ENCODE results near the gene PEX7. TPM values are rescaled to one million over a fixed set of nuclear protein-coding genes. Genes with fewer than 3 reads are reported as not detected.
A peak's percentile ranks its signal among the peaks of the same experiment; 100 is the strongest.

Gene PEX7
- total RNA-seq, 1 experiment from 2014 or later: 8.1 TPM

DNA sequence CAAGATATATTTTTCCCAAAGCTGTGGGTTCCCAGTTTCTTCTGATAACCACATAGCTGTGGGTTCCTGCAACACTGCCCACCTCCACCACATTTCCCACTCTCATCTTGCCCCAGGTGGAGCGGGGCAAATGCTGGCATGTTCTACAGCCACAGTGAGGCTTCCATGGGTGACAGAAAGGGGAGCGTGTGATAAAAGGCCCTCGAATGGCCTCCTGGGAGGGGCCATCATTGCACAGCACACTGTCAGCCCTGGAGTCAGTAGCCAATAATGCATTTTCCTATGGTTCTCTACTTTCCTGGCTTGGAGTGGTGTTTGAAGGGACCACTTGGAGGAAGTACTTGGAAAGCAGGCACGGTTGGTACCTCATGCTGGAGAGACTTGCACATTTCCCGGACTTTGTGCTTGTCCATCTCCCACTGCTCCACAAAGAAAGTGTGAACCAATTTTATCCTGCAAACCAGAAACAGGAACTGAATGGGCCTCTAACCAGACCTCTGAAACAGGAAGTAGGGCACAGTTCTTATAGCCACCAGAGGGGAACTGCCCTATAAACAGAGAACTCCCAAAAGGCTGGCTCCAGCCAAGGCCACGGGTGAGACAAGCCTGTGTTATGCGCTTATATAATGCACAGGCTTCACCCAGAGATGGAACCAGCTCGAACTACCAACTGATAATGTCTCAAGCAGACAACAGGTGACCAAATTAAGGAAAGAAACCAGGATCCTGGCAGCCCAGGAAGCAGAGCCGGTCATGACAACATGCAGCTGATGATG is 38.7 kb upstream of the PEX7 start:
- CTCF ChIA-PET: interaction anchor here (2.0 kb wide), 1 partner anchor 9 kb away, joined by 6 read pairs; the partner anchor contains the start of gene MAP3K5

DNA sequence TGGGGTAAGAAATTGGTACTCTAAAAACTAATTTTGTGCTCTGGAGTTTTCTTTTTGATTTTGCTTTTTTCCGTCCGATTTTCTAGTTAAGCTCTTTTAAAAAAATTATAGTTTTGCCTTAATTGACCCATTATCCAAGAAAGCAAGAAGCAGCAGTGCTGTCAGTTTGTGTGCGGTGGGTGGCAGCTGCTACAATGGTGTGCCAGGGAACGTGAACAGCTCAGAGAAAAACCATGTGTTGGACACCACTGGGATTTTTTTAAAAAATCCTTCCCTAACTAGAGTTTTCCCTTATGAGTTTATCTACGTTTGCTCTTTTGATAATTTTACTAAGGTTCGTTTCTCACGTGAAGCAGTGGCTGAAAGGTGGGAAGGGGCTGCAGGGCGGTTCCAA is 38.1 kb upstream of the PEX7 start:
- peaks cover 31% of the 10 kb centered on the region for H3K79me2 ChIP-seq (ENCODE audit: insufficient read depth, low read length)
- no peaks in the 10 kb centered on the region for H3K27me3 ChIP-seq (ENCODE audit: insufficient read depth, low read length)
- no peak overlapping the region for H3K4me2 ChIP-seq (ENCODE audit: low read length)
- no TSS peak for BruUV-seq (replicated peaks)
- intact Hi-C loops (cut with micrococcal nuclease): no loop called here
- ATAC-seq (no peak), DNase-seq (ENCODE audit: low read depth, low spot score) (no peak)
- H3K9me2 ChIP-seq (ENCODE audit: insufficient read depth): no peaks in the 10 kb centered on the region
- ChIA-PET CTCF (interaction anchor here (2.0 kb wide), 1 partner anchor 8 kb away, joined by 6 read pairs; the partner anchor contains the start of gene MAP3K5), RAD21 (ENCODE audit: low non-redundant PET in 1 of 2, low total read pairs in 2 of 2, uncharacterized antibody in 2 of 2, unreplicated experiment in 2 of 2) (no interaction called here), POLR2A (no interaction called here)
- no peaks in the 10 kb centered on the region for H3K36me3 ChIP-seq (ENCODE audit: control insufficient read depth in 1 of 2, insufficient read depth in 2 of 2, low read length in 2 of 2)
- no peak overlapping the region for H3K9ac ChIP-seq (ENCODE audit: low read length)
- H4K20me1 ChIP-seq (ENCODE audit: insufficient read depth): no peaks in the 10 kb centered on the region
- peaks cover 14 to 44% of the 10 kb centered on the region in 2 experiments for H3K4me1 ChIP-seq (ENCODE audit: control insufficient read depth in 1 of 2, insufficient read depth in 2 of 2, low read length in 2 of 2)
- H3K27ac ChIP-seq (ENCODE audit: low read depth, low read length): no peak overlapping the region
- H3K4me3 ChIP-seq (replicated peaks in 1 of 2; ENCODE audit: low read depth in 1 of 2, low read length in 2 of 2): no peak overlapping the region
- TF ChIP-seq, protein P1, sequence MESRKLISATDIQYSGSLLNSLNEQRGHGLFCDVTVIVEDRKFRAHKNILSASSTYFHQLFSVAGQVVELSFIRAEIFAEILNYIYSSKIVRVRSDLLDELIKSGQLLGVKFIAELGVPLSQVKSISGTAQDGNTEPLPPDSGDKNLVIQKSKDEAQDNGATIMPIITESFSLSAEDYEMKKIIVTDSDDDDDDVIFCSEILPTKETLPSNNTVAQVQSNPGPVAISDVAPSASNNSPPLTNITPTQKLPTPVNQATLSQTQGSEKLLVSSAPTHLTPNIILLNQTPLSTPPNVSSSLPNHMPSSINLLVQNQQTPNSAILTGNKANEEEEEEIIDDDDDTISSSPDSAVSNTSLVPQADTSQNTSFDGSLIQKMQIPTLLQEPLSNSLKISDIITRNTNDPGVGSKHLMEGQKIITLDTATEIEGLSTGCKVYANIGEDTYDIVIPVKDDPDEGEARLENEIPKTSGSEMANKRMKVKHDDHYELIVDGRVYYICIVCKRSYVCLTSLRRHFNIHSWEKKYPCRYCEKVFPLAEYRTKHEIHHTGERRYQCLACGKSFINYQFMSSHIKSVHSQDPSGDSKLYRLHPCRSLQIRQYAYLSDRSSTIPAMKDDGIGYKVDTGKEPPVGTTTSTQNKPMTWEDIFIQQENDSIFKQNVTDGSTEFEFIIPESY (IDR thresholded peaks at IDR 0.05; ENCODE audit: extremely low read depth, insufficient replicate concordance, low read length): no peak
- TF ChIP-seq ZNF274 (IDR thresholded peaks at IDR 0.05; ENCODE audit: low read depth, low read length): no peak
- no peak for TF ChIP-seq TCF7L2 (IDR thresholded peaks at IDR 0.05; ENCODE audit: borderline replicate concordance, extremely low read depth, insufficient read depth, insufficient read length)
- TF ChIP-seq, protein P2, sequence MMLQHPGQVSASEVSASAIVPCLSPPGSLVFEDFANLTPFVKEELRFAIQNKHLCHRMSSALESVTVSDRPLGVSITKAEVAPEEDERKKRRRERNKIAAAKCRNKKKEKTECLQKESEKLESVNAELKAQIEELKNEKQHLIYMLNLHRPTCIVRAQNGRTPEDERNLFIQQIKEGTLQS (IDR thresholded peaks at IDR 0.05): no peak
- no peak for TF ChIP-seq RAD21 (IDR thresholded peaks at IDR 0.05; ENCODE audit: low read depth)
- TF ChIP-seq, protein P3, sequence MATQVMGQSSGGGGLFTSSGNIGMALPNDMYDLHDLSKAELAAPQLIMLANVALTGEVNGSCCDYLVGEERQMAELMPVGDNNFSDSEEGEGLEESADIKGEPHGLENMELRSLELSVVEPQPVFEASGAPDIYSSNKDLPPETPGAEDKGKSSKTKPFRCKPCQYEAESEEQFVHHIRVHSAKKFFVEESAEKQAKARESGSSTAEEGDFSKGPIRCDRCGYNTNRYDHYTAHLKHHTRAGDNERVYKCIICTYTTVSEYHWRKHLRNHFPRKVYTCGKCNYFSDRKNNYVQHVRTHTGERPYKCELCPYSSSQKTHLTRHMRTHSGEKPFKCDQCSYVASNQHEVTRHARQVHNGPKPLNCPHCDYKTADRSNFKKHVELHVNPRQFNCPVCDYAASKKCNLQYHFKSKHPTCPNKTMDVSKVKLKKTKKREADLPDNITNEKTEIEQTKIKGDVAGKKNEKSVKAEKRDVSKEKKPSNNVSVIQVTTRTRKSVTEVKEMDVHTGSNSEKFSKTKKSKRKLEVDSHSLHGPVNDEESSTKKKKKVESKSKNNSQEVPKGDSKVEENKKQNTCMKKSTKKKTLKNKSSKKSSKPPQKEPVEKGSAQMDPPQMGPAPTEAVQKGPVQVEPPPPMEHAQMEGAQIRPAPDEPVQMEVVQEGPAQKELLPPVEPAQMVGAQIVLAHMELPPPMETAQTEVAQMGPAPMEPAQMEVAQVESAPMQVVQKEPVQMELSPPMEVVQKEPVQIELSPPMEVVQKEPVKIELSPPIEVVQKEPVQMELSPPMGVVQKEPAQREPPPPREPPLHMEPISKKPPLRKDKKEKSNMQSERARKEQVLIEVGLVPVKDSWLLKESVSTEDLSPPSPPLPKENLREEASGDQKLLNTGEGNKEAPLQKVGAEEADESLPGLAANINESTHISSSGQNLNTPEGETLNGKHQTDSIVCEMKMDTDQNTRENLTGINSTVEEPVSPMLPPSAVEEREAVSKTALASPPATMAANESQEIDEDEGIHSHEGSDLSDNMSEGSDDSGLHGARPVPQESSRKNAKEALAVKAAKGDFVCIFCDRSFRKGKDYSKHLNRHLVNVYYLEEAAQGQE (IDR thresholded peaks at IDR 0.05; ENCODE audit: low read depth): no peak
- no peak for TF ChIP-seq FOSL1 (IDR thresholded peaks at IDR 0.05; ENCODE audit: low read depth)
- TF ChIP-seq SP1 (IDR thresholded peaks at IDR 0.05; ENCODE audit: low read depth): no peak
- no peak overlapping the region for H2AFZ ChIP-seq (ENCODE audit: low read depth, low read length, poor library complexity, severe bottlenecking)
- H3K9me3 ChIP-seq (ENCODE audit: control insufficient read depth in 1 of 2, insufficient read depth in 1 of 2, low read depth in 1 of 2, low read length in 2 of 2): no peaks in the 10 kb centered on the region

More for the DNA sequence above, 38.7 kb upstream of the PEX7 start:
- no peaks in the 10 kb centered on the region for H3K9me2 ChIP-seq (ENCODE audit: insufficient read depth)
- no peak overlapping the region for H3K27ac ChIP-seq (ENCODE audit: low read depth, low read length)
- no peak overlapping the region for H3K4me3 ChIP-seq (replicated peaks in 1 of 2; ENCODE audit: low read depth in 1 of 2, low read length in 2 of 2)
- TF ChIP-seq ZFX (IDR thresholded peaks at IDR 0.05): no peak
- TF ChIP-seq CBX3 (IDR thresholded peaks at IDR 0.05; ENCODE audit: low read depth): no peak
- no peak for TF ChIP-seq TCF7L2 (IDR thresholded peaks at IDR 0.05; ENCODE audit: borderline replicate concordance, extremely low read depth, insufficient read depth, insufficient read length)
- no TSS peak for BruUV-seq (replicated peaks)
- H3K9me3 ChIP-seq (ENCODE audit: control insufficient read depth in 1 of 2, insufficient read depth in 1 of 2, low read depth in 1 of 2, low read length in 2 of 2): no peaks in the 10 kb centered on the region
- no peak overlapping the region for H2AFZ ChIP-seq (ENCODE audit: low read depth, low read length, poor library complexity, severe bottlenecking)
- intact Hi-C loops (cut with micrococcal nuclease): no loop called here
- ChIA-PET RAD21 (ENCODE audit: low non-redundant PET in 1 of 2, low total read pairs in 2 of 2, uncharacterized antibody in 2 of 2, unreplicated experiment in 2 of 2) (no interaction called here), POLR2A (no interaction called here)
- peaks cover 14 to 41% of the 10 kb centered on the region in 2 experiments for H3K4me1 ChIP-seq (ENCODE audit: control insufficient read depth in 1 of 2, insufficient read depth in 2 of 2, low read length in 2 of 2)
- no peaks in the 10 kb centered on the region for H3K27me3 ChIP-seq (ENCODE audit: insufficient read depth, low read length)
- no peaks in the 10 kb centered on the region for H4K20me1 ChIP-seq (ENCODE audit: insufficient read depth)
- peak overlapping the region; percentile 29; the same call in 1 of the 2 replicates for H3K4me2 ChIP-seq (ENCODE audit: low read length)
- H3K36me3 ChIP-seq (ENCODE audit: control insufficient read depth in 1 of 2, insufficient read depth in 2 of 2, low read length in 2 of 2): no peaks in the 10 kb centered on the region
- no peak for ATAC-seq
- no peak for DNase-seq (ENCODE audit: low read depth, low spot score)
- peaks cover 29% of the 10 kb centered on the region; the same call in 1 of the 2 replicates for H3K79me2 ChIP-seq (ENCODE audit: insufficient read depth, low read length)
- H3K9ac ChIP-seq (ENCODE audit: low read length): no peak overlapping the region

Measured in HCT116 (cell line).